GM18861 (cell line): ENCODE results near the gene FASN.

Experiments
- ATAC-seq: cut with Tn5 transposase; IDR thresholded peaks from one replicate; pipeline ENCODE4 v1.9.1; 2021; ENCODE audit not compliant: unreplicated experiment

FASN gene

GRCh38 chr17:82103553-82104451 is 5.8 kb upstream of the FASN start:
- no peak for ATAC-seq

GRCh38 chr17:82101767-82102679 is 4.0 kb upstream of the FASN start:
- ATAC-seq: no peak

- no peak for ATAC-seq
Observed at GRCh38 chr17:82101301-82101715, 3.3 kb upstream of the FASN start.

- no peak for ATAC-seq
Observed at GRCh38 chr17:82100502-82101298, 2.7 kb upstream of the FASN start.

- ATAC-seq: peak; percentile 4
Observed at GRCh38 chr17:82098939-82099763, 1.1 kb upstream of the FASN start.

- peak; percentile 6 for ATAC-seq
Observed at GRCh38 chr17:82097919-82098168, 192 bp downstream of the FASN start.

GRCh38 chr17:82097184-82097918 is 685 bp downstream of the FASN start:
- no peak for ATAC-seq

- no peak for ATAC-seq
Observed at GRCh38 chr17:82096709-82097183, 1.3 kb downstream of the FASN start.

GRCh38 chr17:82095777-82096708 is 2.0 kb downstream of the FASN start:
- no peak for ATAC-seq

GRCh38 chr17:82094931-82095776 is 2.9 kb downstream of the FASN start:
- no peak for ATAC-seq

GRCh38 chr17:82092995-82093751 is 4.9 kb downstream of the FASN start:
- ATAC-seq: no peak

GRCh38 chr17:82092628-82092994 is 5.4 kb downstream of the FASN start:
- no peak for ATAC-seq

GRCh38 chr17:82092094-82092586 is 5.9 kb downstream of the FASN start:
- ATAC-seq: no peak

GRCh38 chr17:82091264-82092066 is 6.6 kb downstream of the FASN start:
- ATAC-seq: no peak

- no peak for ATAC-seq
Observed at GRCh38 chr17:82090549-82091263, 7.3 kb downstream of the FASN start.
